GM21526 (cell line): Measurements from ENCODE around the gene POLR3H.

Experiments
- ATAC-seq: cut with Tn5 transposase; IDR thresholded peaks from one replicate; pipeline ENCODE4 v1.9.1; 2021; ENCODE audit warnings: moderate library complexity; ENCODE audit not compliant: unreplicated experiment, low FRiP score

POLR3H gene

DNA sequence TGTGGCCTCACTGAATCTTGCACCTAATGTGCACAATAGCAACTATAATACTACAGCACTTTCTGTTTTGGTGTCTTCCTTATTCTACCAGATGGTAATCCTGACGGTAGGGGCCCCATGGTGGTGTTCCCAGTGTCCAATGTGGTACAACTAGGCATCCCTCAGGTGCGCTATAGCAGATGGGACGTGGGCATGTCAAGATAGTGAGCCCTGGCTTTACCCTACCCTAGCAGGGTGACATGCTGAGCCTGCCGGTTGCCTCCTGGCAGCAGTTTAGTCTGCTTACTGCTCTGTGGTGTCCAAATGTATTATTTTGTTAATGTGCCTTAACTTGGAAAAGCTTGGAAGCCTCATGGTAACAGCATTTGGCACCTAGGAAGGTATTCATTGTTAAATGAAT is 56.2 kb downstream of the POLR3H start:
- no peak for ATAC-seq

DNA sequence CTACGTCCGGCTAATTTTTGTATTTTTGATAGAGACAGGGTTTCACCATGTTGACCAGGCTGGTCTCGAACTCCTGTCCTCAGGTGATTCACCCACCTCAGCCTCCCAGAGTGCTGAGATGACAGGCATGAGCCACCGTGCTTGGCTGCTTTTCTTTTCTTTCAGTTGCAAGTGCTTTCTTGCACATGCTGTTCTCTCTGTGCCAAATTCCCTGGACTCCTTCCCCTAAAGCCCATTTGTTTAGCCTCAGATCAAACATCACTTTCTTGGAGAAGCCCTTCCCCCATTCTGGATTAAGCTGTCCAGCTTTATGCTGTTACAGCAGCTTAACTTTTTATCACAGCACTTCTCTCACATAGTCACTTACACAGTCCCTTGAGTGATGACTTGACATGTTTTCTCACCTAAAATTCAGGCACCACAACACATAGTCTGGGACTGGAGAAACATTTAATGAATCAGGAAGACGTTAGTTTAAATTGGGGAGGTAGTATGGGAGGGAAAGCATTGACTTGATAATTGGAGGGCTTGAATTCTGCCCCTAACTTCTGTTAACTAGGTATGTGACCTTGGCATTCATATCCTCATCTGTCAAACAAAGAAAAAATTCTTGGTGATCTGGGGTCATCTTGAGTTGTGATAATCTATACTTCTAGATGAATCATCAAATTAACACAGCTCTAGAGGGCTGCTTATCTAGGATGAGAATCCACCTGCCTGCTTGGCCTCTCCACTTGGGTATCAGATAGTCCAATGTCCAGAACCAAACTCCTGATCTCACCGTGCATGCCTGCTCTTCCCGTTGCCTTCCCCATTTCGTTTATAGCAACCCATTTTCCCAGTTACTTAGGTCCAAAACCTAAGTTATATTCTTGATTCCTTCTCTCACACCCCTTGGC is 57.0 kb downstream of the POLR3H start:
- ATAC-seq, result no peak

DNA sequence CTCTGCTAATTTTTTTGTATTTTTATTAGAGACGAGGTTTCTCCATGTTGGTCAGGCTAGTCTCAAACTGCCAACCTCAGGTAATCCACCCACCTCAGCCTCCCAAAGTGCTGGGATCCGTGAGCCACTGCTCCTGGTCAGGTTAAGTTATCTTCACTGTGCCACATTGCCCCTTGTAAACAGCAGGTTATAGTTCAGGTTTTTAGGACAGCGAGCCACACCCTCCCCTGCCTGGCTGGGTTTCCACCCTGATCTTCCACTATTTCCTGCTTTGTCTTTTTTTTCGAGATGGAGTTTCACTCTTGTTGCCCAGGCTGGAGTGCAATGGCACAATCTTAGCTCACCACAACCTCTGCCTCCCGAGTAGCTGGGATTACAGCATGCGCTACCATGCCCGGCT is 59.2 kb downstream of the POLR3H start:
- no peak for ATAC-seq

DNA sequence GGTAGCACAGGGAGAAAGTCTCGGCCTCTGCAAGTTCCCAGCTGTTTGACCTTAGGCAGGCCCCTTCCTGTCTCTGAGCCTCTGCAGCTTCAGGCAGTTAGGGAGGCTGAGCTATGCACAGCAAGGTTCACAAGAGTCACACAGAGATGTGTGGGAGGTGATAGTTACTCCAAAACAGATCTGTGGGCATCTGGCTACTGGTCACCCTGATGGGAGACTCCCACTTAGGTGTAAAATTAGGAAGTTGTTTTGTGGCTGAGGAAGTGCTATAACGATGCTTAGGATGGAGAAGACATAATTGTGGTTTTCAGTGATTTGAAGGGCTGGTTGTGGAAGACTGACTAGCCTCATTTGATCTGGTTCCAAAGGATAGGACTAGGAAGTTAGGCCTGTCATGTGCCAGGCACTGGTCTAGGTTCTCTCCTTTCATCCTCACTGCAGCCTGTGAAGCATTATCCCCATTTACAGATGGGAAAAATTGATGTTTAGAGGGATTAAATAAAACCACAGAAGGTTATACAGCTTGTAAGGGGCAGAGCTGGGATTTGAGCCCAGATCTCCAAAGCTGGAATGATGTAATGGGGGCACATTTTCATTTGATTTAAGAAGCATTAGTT is 61.8 kb downstream of the POLR3H start:
- no peak for ATAC-seq

DNA sequence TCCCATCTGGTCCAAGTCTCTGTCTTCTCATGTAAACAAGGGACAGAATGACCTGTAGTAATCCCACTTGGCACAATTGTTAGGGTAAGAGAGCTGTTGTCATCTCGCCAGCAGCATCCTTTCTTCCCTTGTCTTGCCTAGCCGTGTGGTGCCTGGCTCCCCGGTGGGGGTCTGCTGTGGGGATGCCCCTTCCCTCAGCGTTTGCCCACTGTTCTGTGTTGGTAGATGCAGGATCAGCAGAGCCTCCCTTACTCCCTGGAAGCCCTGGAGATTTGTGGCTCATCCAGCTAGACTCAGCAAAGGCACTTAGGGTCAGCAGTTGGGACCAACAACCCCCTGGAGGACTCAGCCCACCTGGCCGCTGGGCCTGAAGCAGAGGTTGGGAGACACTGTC is 62.3 kb downstream of the POLR3H start:
- no peak for ATAC-seq

DNA sequence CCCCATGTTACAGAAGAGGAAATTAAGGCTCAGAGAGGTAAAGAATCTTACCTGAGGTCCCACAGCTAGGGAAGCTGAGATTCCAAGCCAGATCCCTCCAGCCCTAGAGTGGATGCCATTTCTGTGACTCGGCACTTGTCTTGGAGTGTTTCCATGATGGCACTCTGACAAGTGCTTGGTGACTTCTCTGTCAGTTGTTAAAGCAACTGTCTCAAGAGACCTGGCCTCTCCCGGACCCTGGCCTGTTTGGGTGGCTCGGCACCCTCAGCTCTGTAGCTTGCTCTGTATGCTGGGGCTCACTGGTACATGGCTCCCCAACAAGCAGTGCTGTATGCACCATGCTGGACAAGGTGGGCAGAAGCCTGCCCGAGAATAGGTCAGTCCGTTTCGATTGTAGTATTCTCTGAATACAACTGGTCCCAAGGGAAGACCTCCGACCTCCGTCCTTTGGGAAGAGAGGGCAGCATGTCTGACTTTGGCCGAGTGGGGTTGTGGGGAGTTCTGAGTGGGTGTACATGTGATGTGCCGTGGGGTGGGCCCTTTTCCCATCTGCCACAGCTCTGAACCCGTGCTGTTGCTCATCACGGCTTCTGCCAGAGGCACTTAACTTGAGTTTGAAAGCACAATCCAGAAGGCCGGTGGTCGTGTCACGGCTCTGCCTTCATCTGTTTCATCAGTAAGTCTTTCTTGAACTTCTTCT is 63.0 kb downstream of the POLR3H start:
- ATAC-seq, result no peak

DNA sequence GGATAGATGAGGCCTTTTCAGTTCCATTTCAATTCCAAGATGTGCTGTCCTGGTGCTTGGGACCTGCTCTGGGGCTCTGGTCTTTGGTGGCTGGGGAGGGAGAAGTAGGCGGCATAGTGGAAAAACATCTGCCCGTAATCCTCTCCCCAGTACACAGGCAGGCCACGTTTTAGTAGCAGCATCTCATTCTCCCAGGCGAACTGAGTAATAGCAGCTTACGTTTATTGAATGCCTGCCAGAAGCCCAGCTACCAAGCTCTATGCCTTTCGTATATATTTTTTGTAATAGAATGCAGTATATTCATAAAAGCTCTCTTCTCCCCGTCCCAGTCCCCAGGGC is 63.9 kb downstream of the POLR3H start:
- no peak for ATAC-seq

DNA sequence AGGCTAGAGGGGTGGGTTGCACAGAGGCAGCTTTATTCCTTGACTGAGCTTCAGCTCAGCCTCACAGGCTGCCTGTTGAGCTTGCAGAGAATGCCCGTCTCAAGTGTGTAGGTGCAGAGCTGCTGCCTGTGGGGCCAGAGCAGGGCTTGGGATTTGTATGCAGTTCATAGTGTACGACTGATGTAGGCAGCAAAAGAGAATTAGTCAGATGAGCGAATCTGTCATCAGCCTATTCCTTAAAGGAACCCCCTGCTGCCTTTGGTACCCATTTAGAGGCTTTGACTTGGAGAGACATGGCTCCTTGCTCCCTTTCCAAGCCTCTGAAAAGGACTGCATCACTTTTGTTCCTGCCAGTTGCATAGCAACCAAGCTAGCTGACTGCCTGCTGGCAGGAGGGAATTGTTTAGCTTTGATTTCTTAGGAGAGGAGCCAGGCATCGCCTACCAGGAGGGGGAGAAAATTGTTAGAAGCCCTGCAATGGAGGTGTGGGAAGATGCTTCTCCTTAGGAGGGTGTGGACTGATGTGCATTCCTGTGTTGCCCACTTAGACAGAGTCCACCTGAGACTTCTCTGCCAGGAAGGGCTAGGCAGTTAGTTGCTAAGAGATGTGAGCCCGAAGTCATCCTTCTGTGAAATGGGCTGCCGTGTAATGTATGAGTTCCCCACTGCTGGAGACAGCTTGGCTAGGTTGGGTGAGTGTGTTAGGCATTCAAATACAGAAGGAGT is 64.4 kb downstream of the POLR3H start:
- ATAC-seq, result no peak

DNA sequence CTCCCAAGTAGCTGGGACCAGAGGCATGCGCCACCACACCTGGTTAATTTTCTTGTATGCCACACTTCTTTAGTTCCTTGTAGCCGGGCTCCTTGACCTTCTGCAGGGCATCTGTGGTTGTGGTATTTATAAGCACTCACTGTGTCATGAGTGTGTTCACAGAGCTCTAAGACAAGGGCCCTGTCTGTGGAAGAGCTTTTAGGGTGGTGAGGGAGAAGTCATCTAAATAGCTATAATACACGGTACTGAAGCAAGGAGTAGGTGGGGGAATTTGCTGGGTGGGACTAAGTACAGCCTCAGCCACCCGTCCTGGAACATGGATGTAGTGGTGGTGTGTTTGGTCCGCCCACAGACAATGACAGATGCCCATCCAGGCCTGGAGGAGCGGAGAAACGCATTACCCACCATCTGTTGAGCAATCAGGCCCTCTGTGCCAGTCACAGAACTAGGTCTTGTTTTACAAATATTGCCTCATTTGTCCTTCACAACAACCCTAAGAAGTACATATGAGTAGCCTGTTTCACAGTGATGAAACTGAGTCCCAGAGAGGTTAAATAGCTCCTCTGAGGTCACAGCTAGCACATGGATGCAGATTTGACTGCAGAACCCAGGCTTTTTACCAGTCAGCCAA is 65.3 kb downstream of the POLR3H start:
- ATAC-seq, result no peak

DNA sequence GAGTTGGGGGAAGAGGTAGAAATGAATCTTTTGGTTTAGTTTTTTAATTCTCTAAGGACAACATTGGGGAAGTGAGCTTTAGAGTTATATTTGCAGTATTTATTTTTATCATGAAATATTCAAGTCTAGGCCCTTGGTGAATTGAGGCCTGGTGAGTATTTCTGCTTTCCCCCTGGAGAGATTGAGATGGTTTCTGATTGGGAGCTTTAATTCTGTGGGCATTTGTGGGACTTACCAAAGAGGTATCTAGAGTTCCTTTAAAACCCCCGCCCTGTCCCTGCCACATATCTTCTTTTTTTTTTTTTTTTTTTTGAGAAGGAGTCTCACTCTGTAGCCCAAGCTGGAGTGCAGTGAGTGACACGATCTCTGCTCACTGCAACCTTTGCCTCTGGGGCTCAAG is 65.8 kb downstream of the POLR3H start:
- no peak for ATAC-seq
